Calu3 (cell line): ENCODE measurements around the gene PUM1. TPM values are rescaled to one million over a fixed set of nuclear protein-coding genes. Genes with fewer than 3 reads are reported as not detected.

ENCODE experiments used
- BruUV-seq: library from RNA; stranded (reverse); fragments of 400-500 nt; replicated peaks from 2 replicates; lab custom pipeline; 2021; lab: Mats Ljungman, UMichigan
- CTCF ChIA-PET: fragments of 300-600 bp; sonication (Branson Sonifier 250); formaldehyde crosslinking; loops from one replicate; lab custom pipeline; 2022; ENCODE audit warnings: antibody characterized with exemption; lab: Charles Lee
- DNase-seq: peaks from one replicate; pipeline ENCODE4 v3.0.0; 2022
- H3K27ac Mint-ChIP-seq: one replicate; pipeline ENCODE4 v1.8.0; 2022; ENCODE audit warnings: mixed read lengths; ENCODE audit not compliant: unreplicated experiment
- H3K27me3 Mint-ChIP-seq: one replicate; pipeline ENCODE4 v1.8.0; 2022; ENCODE audit warnings: mixed read lengths; ENCODE audit not compliant: unreplicated experiment
- H3K36me3 Mint-ChIP-seq: one replicate; pipeline ENCODE4 v1.8.0; 2022; ENCODE audit warnings: mild to moderate bottlenecking, moderate library complexity, mixed read lengths; ENCODE audit not compliant: insufficient read depth, unreplicated experiment
- H3K4me1 Mint-ChIP-seq: one replicate; pipeline ENCODE4 v1.8.0; 2022; ENCODE audit warnings: mild to moderate bottlenecking, low read depth, mixed read lengths; ENCODE audit not compliant: unreplicated experiment
- H3K4me3 Mint-ChIP-seq: one replicate; pipeline ENCODE4 v1.8.0; 2022; ENCODE audit warnings: mild to moderate bottlenecking, low read depth, moderate library complexity, mixed read lengths; ENCODE audit not compliant: unreplicated experiment
- H3K9me3 Mint-ChIP-seq: one replicate; pipeline ENCODE4 v1.8.0; 2022; ENCODE audit warnings: low read depth, mixed read lengths; ENCODE audit not compliant: unreplicated experiment
- intact Hi-C: fragments of 100-400 bp; cut with micrococcal nuclease; formaldehyde crosslinking; loops from one replicate; pipeline ENCODE4 v1.10.0; 2022; ENCODE audit not compliant: unreplicated experiment
- total RNA-seq: library from RNA; stranded (reverse); gene quantifications from 2 replicates; pipeline ENCODE4 v1.2.3, GENCODE V29; 2022
- TF ChIP-seq, protein P1 (sequence below): fragments of 200-600 bp; IDR thresholded peaks from one replicate; pipeline ENCODE4 v1.8.0; 2022; ENCODE audit warnings: antibody characterized with exemption; ENCODE audit not compliant: unreplicated experiment

Gene PUM1
- total RNA-seq, 1 experiment from 2014 or later = 163 TPM

DNA sequence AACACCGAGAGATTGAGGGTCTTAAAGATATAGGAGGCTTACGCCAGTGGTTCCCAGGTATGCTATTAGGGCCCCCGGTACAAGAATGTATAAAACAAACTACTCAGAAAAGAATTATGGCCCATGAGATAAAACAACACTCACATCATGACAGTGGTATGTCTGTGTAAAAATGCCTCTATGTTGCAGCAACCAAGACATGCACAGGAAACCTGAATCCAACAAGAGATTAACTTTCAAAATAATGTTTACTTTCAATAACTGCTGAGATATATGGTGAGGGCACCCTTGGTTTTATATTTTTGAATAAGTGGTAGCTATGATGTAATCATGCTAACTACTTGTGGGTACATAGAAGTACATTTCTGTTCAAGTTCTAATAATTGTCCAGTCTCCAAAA lies 74.9 kb downstream of the PUM1 start:
- TF ChIP-seq, protein P1, sequence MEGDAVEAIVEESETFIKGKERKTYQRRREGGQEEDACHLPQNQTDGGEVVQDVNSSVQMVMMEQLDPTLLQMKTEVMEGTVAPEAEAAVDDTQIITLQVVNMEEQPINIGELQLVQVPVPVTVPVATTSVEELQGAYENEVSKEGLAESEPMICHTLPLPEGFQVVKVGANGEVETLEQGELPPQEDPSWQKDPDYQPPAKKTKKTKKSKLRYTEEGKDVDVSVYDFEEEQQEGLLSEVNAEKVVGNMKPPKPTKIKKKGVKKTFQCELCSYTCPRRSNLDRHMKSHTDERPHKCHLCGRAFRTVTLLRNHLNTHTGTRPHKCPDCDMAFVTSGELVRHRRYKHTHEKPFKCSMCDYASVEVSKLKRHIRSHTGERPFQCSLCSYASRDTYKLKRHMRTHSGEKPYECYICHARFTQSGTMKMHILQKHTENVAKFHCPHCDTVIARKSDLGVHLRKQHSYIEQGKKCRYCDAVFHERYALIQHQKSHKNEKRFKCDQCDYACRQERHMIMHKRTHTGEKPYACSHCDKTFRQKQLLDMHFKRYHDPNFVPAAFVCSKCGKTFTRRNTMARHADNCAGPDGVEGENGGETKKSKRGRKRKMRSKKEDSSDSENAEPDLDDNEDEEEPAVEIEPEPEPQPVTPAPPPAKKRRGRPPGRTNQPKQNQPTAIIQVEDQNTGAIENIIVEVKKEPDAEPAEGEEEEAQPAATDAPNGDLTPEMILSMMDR = no peak
- BruUV-seq = no TSS peak
- intact Hi-C loops = no loop called here
- no peaks in the 10 kb centered on the region for H3K9me3 Mint-ChIP-seq
- H3K27ac Mint-ChIP-seq = peak overlapping the region; percentile 50
- H3K4me3 Mint-ChIP-seq = no peak overlapping the region
- H3K4me1 Mint-ChIP-seq = peaks cover 28% of the 10 kb centered on the region
- no peak for DNase-seq
- CTCF ChIA-PET = interaction anchor here (0.6 to 0.7 kb wide), 2 partner anchors 14 to 193 kb away, joined by 3 read pairs; no protein-coding TSS in a partner anchor
- peaks cover 49% of the 10 kb centered on the region for H3K36me3 Mint-ChIP-seq
- H3K27me3 Mint-ChIP-seq = no peaks in the 10 kb centered on the region

DNA sequence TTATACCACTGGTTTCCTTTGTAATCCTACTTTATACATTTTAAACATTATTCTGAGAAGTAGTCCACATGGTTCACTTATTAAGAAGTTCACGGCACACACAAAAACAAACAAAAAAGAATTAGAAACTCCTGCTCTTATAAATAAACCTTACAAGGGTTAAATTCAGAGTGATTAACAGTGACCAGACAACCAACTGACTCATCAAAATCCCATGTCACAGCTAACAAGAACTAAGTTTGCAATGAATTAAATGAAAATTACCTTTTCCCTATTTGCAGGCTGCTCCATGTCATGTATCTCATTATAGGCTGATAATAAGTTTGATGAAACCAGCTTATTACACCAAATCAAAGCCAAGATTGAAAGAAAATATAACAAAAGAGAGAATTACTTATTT lies 77.5 kb downstream of the PUM1 start:
- CTCF ChIA-PET = interaction anchor here (0.6 to 1.0 kb wide), 2 partner anchors 9 to 177 kb away, joined by 3 to 7 read pairs; no protein-coding TSS in a partner anchor
- H3K4me1 Mint-ChIP-seq = peaks cover 28% of the 10 kb centered on the region
- DNase-seq = no peak
- peaks cover 39% of the 10 kb centered on the region for H3K36me3 Mint-ChIP-seq
- no peak overlapping the region for H3K4me3 Mint-ChIP-seq
- H3K27ac Mint-ChIP-seq = no peak overlapping the region
- intact Hi-C loops = no loop called here
- H3K27me3 Mint-ChIP-seq = no peaks in the 10 kb centered on the region
- no peaks in the 10 kb centered on the region for H3K9me3 Mint-ChIP-seq
- BruUV-seq = TSS peak; percentile 2
- TF ChIP-seq, protein P1 = no peak

DNA sequence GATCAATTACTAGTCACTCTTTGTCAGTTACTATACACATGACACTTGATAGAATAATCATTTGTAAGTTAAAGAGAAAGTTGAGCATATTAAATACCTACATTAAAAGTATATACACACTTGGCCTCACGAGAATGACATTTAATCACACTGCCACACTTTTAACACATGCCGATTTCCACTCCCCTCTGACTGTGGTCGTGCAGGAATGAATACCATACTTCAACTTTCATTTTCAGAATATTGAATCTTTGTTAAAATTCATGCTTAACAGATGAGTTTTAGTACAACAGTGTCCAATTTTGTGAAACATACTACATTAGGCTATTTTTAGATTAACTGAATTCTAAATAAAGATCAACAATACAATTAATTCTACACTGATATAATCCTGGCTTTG lies 78.8 kb downstream of the PUM1 start:
- TF ChIP-seq, protein P1 = no peak
- no TSS peak for BruUV-seq
- intact Hi-C loops = no loop called here
- CTCF ChIA-PET = no interaction called here
- DNase-seq = no peak
- Mint-ChIP-seq H3K9me3 (no peaks in the 10 kb centered on the region), H3K27me3 (no peaks in the 10 kb centered on the region), H3K4me1 (peaks cover 37% of the 10 kb centered on the region), H3K36me3 (peaks cover 45% of the 10 kb centered on the region), H3K27ac (no peak overlapping the region), H3K4me3 (no peak overlapping the region)

DNA sequence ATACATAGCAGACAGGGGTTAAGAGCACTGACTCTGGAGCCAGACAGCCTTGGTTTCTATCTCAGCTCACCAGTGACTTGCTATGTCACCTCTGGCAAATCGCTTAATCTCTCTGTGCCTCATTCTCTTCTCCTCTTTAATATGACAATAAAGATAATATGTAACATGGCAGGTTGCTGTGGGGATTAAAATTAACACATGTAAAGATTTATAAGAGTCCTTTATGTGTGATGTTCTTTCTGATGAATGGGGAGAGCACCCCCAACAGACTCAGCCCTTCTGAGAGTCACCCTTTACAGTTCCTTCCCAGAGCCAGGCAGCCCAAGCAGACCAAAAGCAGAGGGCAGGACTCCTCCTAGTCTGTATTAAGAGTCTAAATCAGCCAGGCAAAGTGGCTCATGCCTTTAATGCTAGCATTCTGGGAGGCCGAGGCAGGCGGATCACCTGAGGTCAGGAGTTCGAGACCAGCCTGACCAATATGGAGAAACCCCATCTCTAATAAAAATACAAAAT lies 80.5 kb downstream of the PUM1 start:
- Mint-ChIP-seq H3K36me3 (peaks cover 41% of the 10 kb centered on the region), H3K9me3 (no peaks in the 10 kb centered on the region), H3K27ac (no peak overlapping the region), H3K4me3 (no peak overlapping the region), H3K27me3 (no peaks in the 10 kb centered on the region), H3K4me1 (peaks cover 40% of the 10 kb centered on the region)
- CTCF ChIA-PET = interaction anchor here (1.1 kb wide), 1 partner anchor 9 kb away, joined by 3 read pairs; no protein-coding TSS in a partner anchor
- BruUV-seq = no TSS peak
- TF ChIP-seq, protein P1 = no peak
- DNase-seq = no peak
- intact Hi-C loops = no loop called here
